K562 (cell line): Measurements from ENCODE around the gene EFCAB5. TPM values are rescaled to one million over a fixed set of nuclear protein-coding genes. Genes with fewer than 3 reads are reported as not detected.

ENCODE experiments used
- ATAC-seq: fragments of 200-7000 bp; cut with Tn5 transposase; 3 replicates; pipeline ENCODE4 v1.9.1; 2020; ENCODE audit warnings: moderate library complexity
- BruUV-seq: library from RNA; stranded (reverse); fragments of 400-500 nt; replicated peaks from 2 replicates; lab custom pipeline; 2021; lab: Mats Ljungman, UMichigan
- CTCF ChIA-PET: fragments of 300-600 bp; formaldehyde crosslinking; extraction: SDS; loops from one replicate; lab custom pipeline; 2021; ENCODE audit warnings: low intra/inter-chr PET ratio; lab: Yijun Ruan, JAX
- POLR2A ChIA-PET: fragments of 300-600, 350-650 bp; sonication (Branson Sonifier 250); formaldehyde crosslinking; extraction: SDS; loops from one replicate; lab custom pipeline; 2021; ENCODE audit warnings: antibody characterized with exemption, inconsistent platforms; lab: Yijun Ruan, JAX
- DNase-seq, 4 experiments: peaks; one replicate each; pipeline versions ENCODE4 v3.0.0 to v3.0.0-alpha.2; 2011 to 2018; ENCODE audit warnings: low spot score in 3 of 4, mixed read lengths in 3 of 4; ENCODE audit errors: extremely low read depth in 1 of 4
- FAIRE-seq: peaks from 2 replicates; lab custom pipeline; 2011; peaks lifted over from hg19 to GRCh38; lab: Jason Lieb, UNC
- H2AFZ ChIP-seq: 2 replicates; pipeline ENCODE4 v1.6.0; 2011; ENCODE audit warnings: low read depth, low read length, control low read depth, inconsistent platforms
- H3K27ac ChIP-seq: fragments of 200-600 bp; 3 replicates; pipeline ENCODE4 v1.8.0; 2011; ENCODE audit warnings: low read depth, mild to moderate bottlenecking, control low read depth, inconsistent platforms, low read length, moderate library complexity, mixed read lengths; ENCODE audit errors: extremely low read depth
- H3K27me3 ChIP-seq, 2 experiments: fragments of 300-600 bp in 1 of 2; 2 replicates in 1 of 2; 3 replicates in 1 of 2; pipeline versions ENCODE4 v1.6.0 to v1.8.0; 2011; ENCODE audit warnings: inconsistent platforms in 2 of 2, low read length in 2 of 2, mild to moderate bottlenecking in 1 of 2, mixed read lengths in 1 of 2, moderate library complexity in 1 of 2; ENCODE audit not compliant: control insufficient read depth in 2 of 2, insufficient read depth in 2 of 2
- H3K36me3 ChIP-seq: fragments of 300-600 bp; 3 replicates; pipeline ENCODE4 v1.8.0; 2011; ENCODE audit warnings: mild to moderate bottlenecking, low read length, inconsistent platforms; ENCODE audit not compliant: control insufficient read depth, insufficient read depth
- H3K4me1 ChIP-seq, 2 experiments: fragments of 200-600 bp in 1 of 2; replicated peaks in 1 of 2; 2 replicates in 1 of 2; 3 replicates in 1 of 2; pipeline versions ENCODE4 v1.5.1 to v1.8.0; 2011; ENCODE audit warnings: inconsistent platforms in 2 of 2, low read length in 2 of 2, mild to moderate bottlenecking in 1 of 2, mixed read lengths in 1 of 2, moderate library complexity in 1 of 2; ENCODE audit not compliant: control insufficient read depth in 2 of 2, insufficient read depth in 2 of 2
- H3K4me2 ChIP-seq: 2 replicates; pipeline ENCODE4 v1.6.1; 2011; ENCODE audit warnings: low read length, control low read depth, inconsistent platforms, mixed read lengths; ENCODE audit not compliant: insufficient read depth
- H3K4me3 ChIP-seq: fragments of 200-600 bp; sonication (generic), shearing (Covaris generic); 2 replicates; pipeline ENCODE4 v1.5.1; 2016; ENCODE audit warnings: control low read depth, inconsistent platforms
- H3K79me2 ChIP-seq: fragments of 200-600 bp; 3 replicates; pipeline ENCODE4 v1.8.0; 2011; ENCODE audit warnings: low read length, inconsistent platforms; ENCODE audit not compliant: control insufficient read depth, insufficient read depth
- H3K9ac ChIP-seq, 2 experiments: 2 replicates each; pipeline versions ENCODE4 v1.6.0 to v1.6.1; 2011; ENCODE audit warnings: low read depth in 2 of 2, low read length in 2 of 2, control low read depth in 1 of 2, inconsistent platforms in 1 of 2, mild to moderate bottlenecking in 1 of 2, mixed read lengths in 1 of 2; ENCODE audit not compliant: insufficient read depth in 1 of 2
- H3K9me1 ChIP-seq: one replicate; pipeline ENCODE4 v1.6.0; 2011; ENCODE audit warnings: inconsistent platforms, mild to moderate bottlenecking, low read length, moderate library complexity; ENCODE audit not compliant: control insufficient read depth, insufficient read depth
- H3K9me3 ChIP-seq: replicated peaks from 2 replicates; pipeline ENCODE4 v1.5.1; 2011; ENCODE audit warnings: low read depth, low read length, inconsistent platforms; ENCODE audit not compliant: control insufficient read depth, insufficient read depth
- H4K20me1 ChIP-seq: replicated peaks from 2 replicates; pipeline ENCODE4 v1.6.1; 2011; ENCODE audit warnings: low read length, inconsistent platforms, mixed read lengths; ENCODE audit not compliant: control insufficient read depth, insufficient read depth
- C11orf30 ChIP-seq: fragments of 450-650 bp; IDR thresholded peaks from 2 replicates; pipeline ENCODE4 v1.6.1; 2016; ENCODE audit warnings: low read depth, mild to moderate bottlenecking
- MAFF ChIP-seq: IDR thresholded peaks from 2 replicates; pipeline ENCODE4 v1.6.1; 2012; ENCODE audit warnings: low read length, improper control_type of control experiment
- MAFG ChIP-seq: fragments of 450-650 bp; conservative IDR thresholded peaks from 2 replicates; pipeline ENCODE4 v1.6.1; 2016; ENCODE audit warnings: missing genetic modification characterization, missing compliant biosample characterization
- MAFK ChIP-seq: IDR thresholded peaks from 2 replicates; pipeline ENCODE4 v1.6.1; 2011; ENCODE audit warnings: low read length, improper control_type of control experiment
- TEAD2 ChIP-seq: fragments of 450-650 bp; IDR thresholded peaks from 2 replicates; pipeline ENCODE4 v1.6.1; 2016; ENCODE audit warnings: missing genetic modification characterization, control low read depth, missing compliant biosample characterization
- ZNF143 ChIP-seq: sonication (generic); formaldehyde crosslinking; IDR thresholded peaks from 2 replicates; pipeline ENCODE4 v1.9.0; 2022; ENCODE audit warnings: mild to moderate bottlenecking, missing genetic modification reagents
- ZNF316 ChIP-seq: fragments of 450-650 bp; IDR thresholded peaks from 2 replicates; pipeline ENCODE4 v1.6.1; 2016
- ZNF76 ChIP-seq: fragments of 250-450 bp; sonication (Bioruptor Pico); IDR thresholded peaks from 2 replicates; pipeline ENCODE4 v1.4.0; 2020; ENCODE audit warnings: mild to moderate bottlenecking, moderate library complexity, borderline replicate concordance
- WGBS: fragments of 100-300 bp; shearing (Covaris generic); methylation state at CpG from one replicate; pipeline ENCODE4 v1.1.6; 2016; ENCODE audit warnings: low coverage, mixed read lengths; ENCODE audit not compliant: insufficient coverage; ENCODE audit errors: missing lambda C conversion rate; 5-methylcytosine and 5-hydroxymethylcytosine counted together
- in situ Hi-C: fragments of 300-500 bp; cut with MboI; formaldehyde crosslinking; loops from 4 replicates; pipeline ENCODE4 v1.15.0; 2018; ENCODE audit warnings: inconsistent platforms, mixed read lengths
- intact Hi-C: fragments of 100-400 bp; cut with micrococcal nuclease; formaldehyde crosslinking; loops from 2 replicates; pipeline ENCODE4 v1.14.2; 2022
- polyA plus RNA-seq, 8 experiments: library from polyadenylated mRNA; depleted of rRNA in 4 of 8; stranded (reverse) in 5 of 8; unstranded in 3 of 8; fragments of >200 nt; fragmentation: Nextera tagmentation in 2 of 8; fragmentation: Illumina TruSeq in 1 of 8; extraction: Ambion mirVana in 2 of 8; extraction: Trizol in 1 of 8; gene quantifications; 2 replicates each; pipeline versions ENCODE4 v1.2.1 to v1.2.3, GENCODE V29; 2011 to 2014; ENCODE audit warnings: inconsistent platforms in 1 of 8, missing spikeins in 1 of 8
- total RNA-seq, 7 experiments: library from RNA; depleted of rRNA in 6 of 7; stranded (reverse); fragments of >200 nt in 6 of 7; fragmentation: Illumina TruSeq in 2 of 7; extraction: Trizol in 2 of 7; gene quantifications; 2 replicates each; pipeline versions ENCODE4 v1.2.1 to v1.2.3, GENCODE V29; 2011 to 2021; ENCODE audit warnings: low replicate concordance in 1 of 7

Gene EFCAB5
- total and polyA plus RNA-seq, 9 of the 15 experiments (the other 6 are each of a cell fraction or from before 2014, with no cell fraction given): 0.06 to 0.11 TPM; not detected in 7

GRCh38 chr17:30133197-30133596 is 191.8 kb downstream of the EFCAB5 start:
- Histone ChIP-seq H3K9me3 (no peaks in the 10 kb centered on the region), H3K4me1 (peaks cover 0 to 3% of the 10 kb centered on the region in 2 experiments; a peak in 1 of 5 replicates), H3K4me2 (no peak overlapping the region), H4K20me1 (no peaks in the 10 kb centered on the region), H3K4me3 (no peak overlapping the region), H3K79me2 (peaks cover 70% of the 10 kb centered on the region), H2AFZ (no peak overlapping the region), H3K9ac (no peak overlapping the region), H3K9me1 (no peaks in the 10 kb centered on the region), H3K27me3 (no peaks in the 10 kb centered on the region), H3K27ac (no peak overlapping the region), H3K36me3 (peaks cover 80% of the 10 kb centered on the region)
- no peak for FAIRE-seq
- ChIA-PET POLR2A (interaction anchor here (0.8 to 2.0 kb wide), 5 partner anchors 8 to 151 kb away, joined by 3 to 7 read pairs (median 4); no protein-coding TSS in a partner anchor), CTCF (no interaction called here)
- no peak for DNase-seq
- ATAC-seq: no peak
- peak; percentile 54 for TF ChIP-seq MAFG (tag)
- TF ChIP-seq MAFF: peak; percentile 48
- TF ChIP-seq C11orf30: peak; percentile 73
- TF ChIP-seq ZNF76 (CRISPR knock-in tag): no peak
- TF ChIP-seq MAFK: peak; percentile 58; the same call in 1 of the 2 replicates
- TF ChIP-seq ZNF143 (CRISPR knock-in tag): no peak
- peak; percentile 80 for TF ChIP-seq ZNF316
- no peak for TF ChIP-seq TEAD2 (tag)
- intact Hi-C loops (no loop called here), in situ Hi-C loops (no loop called here)
- no TSS peak for BruUV-seq
- WGBS: 98% methylated on average over 3 of the region's 3 CpGs
